ENCODE results near the gene ACTN1.
"Not testable (repeated sequence)": the region's sequence is repeated elsewhere in the genome, so short reads cannot be mapped to it uniquely, and the experiment has no call there.

The ACTN1 gene

GRCh38 chr14:68853749-68854148 lies 125.4 kb downstream of the ACTN1 start:
- no peak for DNase-seq

GRCh38 chr14:68852493-68852892 lies 126.6 kb downstream of the ACTN1 start:
- DNase-seq, result not testable (repeated sequence)

GRCh38 chr14:68851078-68851477 lies 128.0 kb downstream of the ACTN1 start:
- no peak for DNase-seq

- no peak for DNase-seq
Measured at GRCh38 chr14:68849416-68849815, 129.7 kb downstream of the ACTN1 start.

GRCh38 chr14:68848253-68848652 lies 130.8 kb downstream of the ACTN1 start:
- no peak for DNase-seq

GRCh38 chr14:68847640-68848039 lies 131.5 kb downstream of the ACTN1 start:
- DNase-seq, result not testable (repeated sequence)

GRCh38 chr14:68846466-68846865 lies 132.6 kb downstream of the ACTN1 start:
- DNase-seq, result no peak

GRCh38 chr14:68844210-68844545 lies 134.9 kb downstream of the ACTN1 start:
- no peak for DNase-seq

GRCh38 chr14:68843471-68844209 lies 135.5 kb downstream of the ACTN1 start:
- peak; percentile 64 for DNase-seq

GRCh38 chr14:68842298-68842697 lies 136.8 kb downstream of the ACTN1 start:
- DNase-seq, result no peak

- no peak for DNase-seq
Measured at GRCh38 chr14:68841016-68841809, 137.9 kb downstream of the ACTN1 start.

GRCh38 chr14:68840454-68840853 lies 138.6 kb downstream of the ACTN1 start:
- DNase-seq, result no peak

- DNase-seq, result no peak
Measured at GRCh38 chr14:68836082-68836481, 143.0 kb downstream of the ACTN1 start.

- no peak for DNase-seq
Measured at GRCh38 chr14:68834816-68835215, 144.3 kb downstream of the ACTN1 start.

- no peak for DNase-seq
Measured at GRCh38 chr14:68828698-68829097, 150.4 kb downstream of the ACTN1 start.

GRCh38 chr14:68825729-68826128 lies 153.4 kb downstream of the ACTN1 start:
- DNase-seq, result no peak

GRCh38 chr14:68824517-68825347 lies 154.4 kb downstream of the ACTN1 start:
- no peak for DNase-seq

- no peak for DNase-seq
Measured at GRCh38 chr14:68824207-68824516, 154.9 kb downstream of the ACTN1 start.
